Gastrocnemius medialis (tissue), 4 donors: ENCODE measurements around the gene CCSER1.

Source experiments
- CTCF ChIP-seq, 5 experiments: fragments of 450-650 bp in 3 of 5; fragments of 200-600 bp in 2 of 5; sonication (generic) in 2 of 5; IDR thresholded peaks in 4 of 5; conservative IDR thresholded peaks in 1 of 5; 1 replicate in 4 of 5; 2 replicates in 1 of 5; pipeline ENCODE4 v1.5.1; 2016 to 2019; ENCODE audit warnings: antibody characterized with exemption in 5 of 5, mild to moderate bottlenecking in 3 of 5, moderate library complexity in 3 of 5
- POLR2A ChIP-seq, 2 donors: fragments of 450-650 bp; IDR thresholded peaks; one replicate each; pipeline ENCODE4 v1.6.1; 2017; ENCODE audit warnings: antibody characterized with exemption in 2 of 2, mild to moderate bottlenecking in 2 of 2, moderate library complexity in 2 of 2

- TF ChIP-seq CTCF (IDR thresholded peaks at IDR 0.05 in 4 of 5, conservative IDR thresholded peaks at IDR 0.05 in 1 of 5): no peak
- TF ChIP-seq POLR2A (IDR thresholded peaks at IDR 0.05): no peak
Measured at GRCh38 chr4:91019513-91019912, 892.3 kb downstream of the CCSER1 start.
